MM.1S (cell line): Measurements from ENCODE around the gene GJA10.
A peak's percentile ranks its signal among the peaks of the same experiment; 100 is the strongest.

ENCODE experiments used
- DNase-seq: peaks from one replicate; pipeline ENCODE4 v3.0.0-alpha.2; 2015
- H2AFZ ChIP-seq: fragments of 300-600 bp; sonication (generic); 2 replicates; pipeline ENCODE4 v1.6.0; 2016; ENCODE audit warnings: antibody characterized with exemption, low read length
- H3F3A ChIP-seq: fragments of 300-600 bp; sonication (generic); 2 replicates; pipeline ENCODE4 v1.6.1; 2016; ENCODE audit warnings: mild to moderate bottlenecking, antibody characterized with exemption, low read length, moderate library complexity, mixed read lengths; ENCODE audit not compliant: insufficient read depth
- H3K27ac ChIP-seq: fragments of 300-600 bp; sonication (generic); 2 replicates; pipeline ENCODE4 v1.5.1; 2016; ENCODE audit warnings: mild to moderate bottlenecking, low read length
- H3K27me3 ChIP-seq: fragments of 300-600 bp; sonication (generic); replicated peaks from 2 replicates; pipeline ENCODE4 v1.6.0; 2016; ENCODE audit warnings: low read length; ENCODE audit not compliant: insufficient read depth
- H3K36me3 ChIP-seq: fragments of 300-600 bp; sonication (generic); replicated peaks from 2 replicates; pipeline ENCODE4 v1.6.1; 2016; ENCODE audit warnings: mild to moderate bottlenecking, low read length, mixed read lengths; ENCODE audit not compliant: insufficient read depth
- H3K4me1 ChIP-seq: fragments of 300-600 bp; sonication (generic); 2 replicates; pipeline ENCODE4 v1.6.1; 2016; ENCODE audit warnings: low read length, mixed read lengths
- H3K4me2 ChIP-seq: fragments of 300-600 bp; sonication (generic); 2 replicates; pipeline ENCODE4 v1.6.0; 2016; ENCODE audit warnings: low read depth, low read length
- H3K4me3 ChIP-seq: fragments of 300-600 bp; sonication (generic); 2 replicates; pipeline ENCODE4 v1.5.1; 2016; ENCODE audit warnings: low read length, mixed read lengths
- H3K79me2 ChIP-seq: fragments of 300-600 bp; sonication (generic); 2 replicates; pipeline ENCODE4 v1.6.1; 2016; ENCODE audit warnings: mixed run types, low read length, mixed read lengths
- H3K9ac ChIP-seq: fragments of 300-600 bp; sonication (generic); 2 replicates; pipeline ENCODE4 v1.6.1; 2016; ENCODE audit warnings: low read length, mixed read lengths
- H3K9me2 ChIP-seq: fragments of 300-600 bp; sonication (generic); replicated peaks from 2 replicates; pipeline ENCODE4 v1.6.1; 2016; ENCODE audit warnings: mild to moderate bottlenecking, low read length, mixed read lengths; ENCODE audit not compliant: insufficient read depth
- H3K9me3 ChIP-seq: fragments of 300-600 bp; sonication (generic); replicated peaks from 2 replicates; pipeline ENCODE4 v1.6.1; 2016; ENCODE audit warnings: mild to moderate bottlenecking, low read length, mixed read lengths; ENCODE audit not compliant: insufficient read depth
- H4K20me1 ChIP-seq: fragments of 300-600 bp; sonication (generic); 2 replicates; pipeline ENCODE4 v1.6.1; 2016; ENCODE audit warnings: mild to moderate bottlenecking, low read length, moderate library complexity, mixed read lengths; ENCODE audit not compliant: insufficient read depth
- EZH2 ChIP-seq: fragments of 300-600 bp; sonication (generic); optimal IDR thresholded peaks from 2 replicates; pipeline ENCODE3; 2017; ENCODE audit warnings: low read depth, mild to moderate bottlenecking, antibody characterized with exemption, low read length, mixed read lengths
- EZH2phosphoT487 ChIP-seq: fragments of 300-600 bp; sonication (generic); IDR thresholded peaks from 2 replicates; pipeline ENCODE4 v1.6.1; 2018; ENCODE audit warnings: antibody characterized with exemption, low read length
- TF ChIP-seq, protein P1 (sequence below): fragments of 300-600 bp; sonication (generic); IDR thresholded peaks from 2 replicates; pipeline ENCODE4 v1.5.1; 2016; ENCODE audit warnings: antibody characterized with exemption, low read length, mixed read lengths

GJA10 gene

DNA sequence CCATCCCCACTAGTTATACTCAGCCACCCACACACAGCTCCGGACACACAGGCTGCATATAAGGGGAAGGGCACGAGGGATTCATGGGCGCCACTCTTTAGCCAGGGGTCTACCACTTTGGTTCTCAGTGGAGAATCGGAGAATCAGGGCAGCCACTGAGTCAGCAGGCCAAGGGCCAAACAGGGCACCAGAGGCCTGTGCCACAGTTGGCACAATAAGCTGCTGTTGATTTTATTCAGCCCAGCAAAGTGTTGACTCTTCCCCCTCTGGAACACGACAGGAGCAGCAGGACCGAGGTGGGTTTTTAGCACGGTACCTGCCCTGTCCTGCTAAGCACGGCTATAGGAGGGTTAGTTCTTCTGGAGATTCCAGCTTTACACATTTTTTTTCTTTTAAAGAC, 48.3 kb downstream of the GJA10 start:
- Histone ChIP-seq H3F3A (no peaks in the 10 kb centered on the region), H3K4me3 (no peak overlapping the region), H3K9ac (no peak overlapping the region), H3K4me2 (no peak overlapping the region), H3K79me2 (no peaks in the 10 kb centered on the region), H3K36me3 (no peaks in the 10 kb centered on the region), H3K27ac (no peak overlapping the region), H3K27me3 (no peaks in the 10 kb centered on the region), H3K9me2 (no peaks in the 10 kb centered on the region), H4K20me1 (no peaks in the 10 kb centered on the region), H3K9me3 (no peaks in the 10 kb centered on the region), H2AFZ (no peak overlapping the region), H3K4me1 (no peaks in the 10 kb centered on the region)
- DNase-seq, result no peak
- TF ChIP-seq, protein P1, sequence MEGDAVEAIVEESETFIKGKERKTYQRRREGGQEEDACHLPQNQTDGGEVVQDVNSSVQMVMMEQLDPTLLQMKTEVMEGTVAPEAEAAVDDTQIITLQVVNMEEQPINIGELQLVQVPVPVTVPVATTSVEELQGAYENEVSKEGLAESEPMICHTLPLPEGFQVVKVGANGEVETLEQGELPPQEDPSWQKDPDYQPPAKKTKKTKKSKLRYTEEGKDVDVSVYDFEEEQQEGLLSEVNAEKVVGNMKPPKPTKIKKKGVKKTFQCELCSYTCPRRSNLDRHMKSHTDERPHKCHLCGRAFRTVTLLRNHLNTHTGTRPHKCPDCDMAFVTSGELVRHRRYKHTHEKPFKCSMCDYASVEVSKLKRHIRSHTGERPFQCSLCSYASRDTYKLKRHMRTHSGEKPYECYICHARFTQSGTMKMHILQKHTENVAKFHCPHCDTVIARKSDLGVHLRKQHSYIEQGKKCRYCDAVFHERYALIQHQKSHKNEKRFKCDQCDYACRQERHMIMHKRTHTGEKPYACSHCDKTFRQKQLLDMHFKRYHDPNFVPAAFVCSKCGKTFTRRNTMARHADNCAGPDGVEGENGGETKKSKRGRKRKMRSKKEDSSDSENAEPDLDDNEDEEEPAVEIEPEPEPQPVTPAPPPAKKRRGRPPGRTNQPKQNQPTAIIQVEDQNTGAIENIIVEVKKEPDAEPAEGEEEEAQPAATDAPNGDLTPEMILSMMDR, result no peak
- TF ChIP-seq EZH2, result no peak
- no peak for TF ChIP-seq EZH2phosphoT487

DNA sequence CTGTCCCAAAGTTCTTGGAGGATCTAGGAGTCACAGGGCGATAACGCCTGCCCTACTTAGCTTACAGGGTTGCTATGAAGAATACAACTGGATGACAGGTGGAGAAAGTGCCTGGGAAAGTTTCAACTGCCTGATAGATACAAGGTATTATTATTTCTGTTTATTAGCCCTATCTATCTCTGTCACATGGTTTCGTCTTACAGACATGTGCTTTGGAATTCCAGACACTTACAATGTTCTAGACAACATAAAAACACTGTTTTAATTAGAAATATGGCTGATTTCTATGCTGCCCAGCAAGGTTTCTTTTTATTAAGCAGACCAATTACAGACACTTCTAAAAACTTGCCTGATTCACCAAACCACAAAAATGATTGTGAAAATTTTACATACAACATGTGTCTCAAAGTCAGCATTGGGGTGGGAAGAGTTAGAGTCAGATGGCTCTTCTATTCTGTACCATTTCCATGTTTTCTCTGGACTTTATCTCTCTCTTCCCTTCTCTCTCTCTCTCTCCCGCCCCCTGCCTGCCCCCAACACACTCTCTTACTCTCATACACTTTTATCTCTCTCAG, 50.0 kb downstream of the GJA10 start:
- H3K4me2 ChIP-seq, result no peak overlapping the region

DNA sequence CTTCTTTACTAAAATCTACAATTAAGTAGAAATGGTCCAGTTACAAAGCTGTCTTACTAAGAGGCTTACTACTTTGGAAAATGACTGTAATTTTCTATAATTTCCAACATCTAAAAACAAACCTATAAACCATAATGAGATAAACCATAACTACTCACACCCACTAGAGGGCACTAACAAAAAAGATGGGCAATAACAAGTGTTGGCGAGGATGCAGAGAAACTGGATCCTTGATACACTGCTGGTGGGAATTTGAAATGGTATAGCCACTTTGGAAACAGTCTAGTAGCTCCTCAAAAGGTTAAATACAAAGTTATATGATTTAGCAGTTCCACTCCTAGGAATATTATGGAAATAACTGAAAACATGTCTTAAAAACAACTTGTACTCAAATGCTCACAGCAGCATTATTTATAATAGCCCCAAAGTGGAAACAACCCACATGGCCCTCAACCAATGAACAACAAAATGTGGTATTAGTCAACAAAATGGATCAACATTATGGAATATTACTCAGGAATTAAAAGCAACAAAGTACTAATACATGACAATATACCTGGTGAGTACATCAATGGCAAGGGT, 50.6 kb downstream of the GJA10 start:
- no peaks in the 10 kb centered on the region for H3K9me3 ChIP-seq
- TF ChIP-seq EZH2phosphoT487, result no peak
- TF ChIP-seq, protein P1, result peak; percentile 67
- TF ChIP-seq EZH2, result no peak
- no peak overlapping the region for H2AFZ ChIP-seq
- no peaks in the 10 kb centered on the region for H4K20me1 ChIP-seq
- no peak overlapping the region for H3K9ac ChIP-seq
- no peaks in the 10 kb centered on the region for H3K79me2 ChIP-seq
- no peaks in the 10 kb centered on the region for H3F3A ChIP-seq
- DNase-seq, result peak; percentile 30
- H3K27ac ChIP-seq, result no peak overlapping the region
- H3K4me2 ChIP-seq, result no peak overlapping the region
- no peaks in the 10 kb centered on the region for H3K9me2 ChIP-seq
- H3K4me3 ChIP-seq, result no peak overlapping the region
- H3K36me3 ChIP-seq, result no peaks in the 10 kb centered on the region
- no peaks in the 10 kb centered on the region for H3K4me1 ChIP-seq
- H3K27me3 ChIP-seq, result no peaks in the 10 kb centered on the region

More for the DNA sequence above, 50.0 kb downstream of the GJA10 start:
- Histone ChIP-seq H4K20me1 (no peaks in the 10 kb centered on the region), H3K9me3 (no peaks in the 10 kb centered on the region), H3K4me3 (no peak overlapping the region), H3K36me3 (no peaks in the 10 kb centered on the region), H2AFZ (no peak overlapping the region), H3K27me3 (no peaks in the 10 kb centered on the region), H3K9ac (no peak overlapping the region), H3K4me1 (no peaks in the 10 kb centered on the region), H3K79me2 (no peaks in the 10 kb centered on the region), H3K27ac (no peak overlapping the region), H3F3A (no peaks in the 10 kb centered on the region), H3K9me2 (no peaks in the 10 kb centered on the region)
- no peak for DNase-seq
- TF ChIP-seq EZH2phosphoT487 (no peak), EZH2 (no peak)
- TF ChIP-seq, protein P1, result no peak
